Liver (tissue), 3 donors: ENCODE measurements around the gene HOXB5.

ENCODE experiments used
- CTCF ChIP-seq: fragments of 150-350 bp; IDR thresholded peaks from 2 replicates; pipeline ENCODE4 v1.5.1; 2017; ENCODE audit warnings: improper control_type of control experiment, low read depth, low read length; ENCODE audit not compliant: missing input control
- FOXA1 ChIP-seq: IDR thresholded peaks from 2 replicates; pipeline ENCODE4 v1.6.1; 2016; ENCODE audit warnings: antibody characterized with exemption
- GABPA ChIP-seq, 2 donors: IDR thresholded peaks in 1 of 2; conservative IDR thresholded peaks in 1 of 2; 2 replicates each; pipeline ENCODE4 v1.6.1; 2016; ENCODE audit warnings: antibody characterized with exemption in 2 of 2, mild to moderate bottlenecking in 1 of 2, moderate library complexity in 1 of 2
- HNF4A ChIP-seq, 2 donors: conservative IDR thresholded peaks; 2 replicates each; pipeline ENCODE4 v1.6.1; 2016; ENCODE audit warnings: antibody characterized with exemption in 2 of 2, mild to moderate bottlenecking in 2 of 2
- JUND ChIP-seq, 2 donors: IDR thresholded peaks; 2 replicates each; pipeline ENCODE4 v1.6.1; 2016; ENCODE audit warnings: antibody characterized with exemption in 2 of 2
- MAX ChIP-seq: IDR thresholded peaks from 2 replicates; pipeline ENCODE4 v1.6.1; 2016; ENCODE audit warnings: antibody characterized with exemption
- RAD21 ChIP-seq, 2 donors: IDR thresholded peaks; 2 replicates each; pipeline ENCODE4 v1.6.1; 2016; ENCODE audit warnings: antibody characterized with exemption in 2 of 2, mild to moderate bottlenecking in 2 of 2
- REST ChIP-seq: IDR thresholded peaks from 2 replicates; pipeline ENCODE4 v1.6.1; 2016; ENCODE audit warnings: antibody characterized with exemption, mild to moderate bottlenecking
- RXRA ChIP-seq, 2 donors: IDR thresholded peaks; 2 replicates each; pipeline ENCODE4 v1.6.1; 2017 to 2018; ENCODE audit warnings: antibody characterized with exemption in 2 of 2, mild to moderate bottlenecking in 1 of 2
- SP1 ChIP-seq: IDR thresholded peaks from 2 replicates; pipeline ENCODE4 v1.6.1; 2018; ENCODE audit warnings: antibody characterized with exemption, mild to moderate bottlenecking
- TAF1 ChIP-seq: conservative IDR thresholded peaks from 2 replicates; pipeline ENCODE4 v1.6.1; 2016; ENCODE audit warnings: antibody characterized with exemption, mild to moderate bottlenecking
- YY1 ChIP-seq: IDR thresholded peaks from 2 replicates; pipeline ENCODE4 v1.6.1; 2016; ENCODE audit warnings: antibody characterized with exemption, mild to moderate bottlenecking
- donor health status: healthy.
- donor health status: healthy.

- TF ChIP-seq CTCF (no peak), RAD21 (IDR thresholded peaks at IDR 0.05) (no peak), HNF4A (conservative IDR thresholded peaks at IDR 0.05) (no peak), JUND (IDR thresholded peaks at IDR 0.05) (no peak), RXRA (IDR thresholded peaks at IDR 0.05) (no peak), REST (no peak), GABPA (IDR thresholded peaks at IDR 0.05 in 1 of 2, conservative IDR thresholded peaks at IDR 0.05 in 1 of 2) (no peak), SP1 (no peak), MAX (no peak), TAF1 (no peak), YY1 (no peak), FOXA1 (no peak)
Observed at GRCh38 chr17:48579760-48580554, 13.6 kb downstream of the HOXB5 start.
